Measurements from ENCODE around the gene TGFBR1.
A peak's percentile ranks its signal among the peaks of the same experiment; 100 is the strongest.
"Not testable (repeated sequence)": the region's sequence is repeated elsewhere in the genome, so short reads cannot be mapped to it uniquely, and the experiment has no call there.

Gene TGFBR1

DNA sequence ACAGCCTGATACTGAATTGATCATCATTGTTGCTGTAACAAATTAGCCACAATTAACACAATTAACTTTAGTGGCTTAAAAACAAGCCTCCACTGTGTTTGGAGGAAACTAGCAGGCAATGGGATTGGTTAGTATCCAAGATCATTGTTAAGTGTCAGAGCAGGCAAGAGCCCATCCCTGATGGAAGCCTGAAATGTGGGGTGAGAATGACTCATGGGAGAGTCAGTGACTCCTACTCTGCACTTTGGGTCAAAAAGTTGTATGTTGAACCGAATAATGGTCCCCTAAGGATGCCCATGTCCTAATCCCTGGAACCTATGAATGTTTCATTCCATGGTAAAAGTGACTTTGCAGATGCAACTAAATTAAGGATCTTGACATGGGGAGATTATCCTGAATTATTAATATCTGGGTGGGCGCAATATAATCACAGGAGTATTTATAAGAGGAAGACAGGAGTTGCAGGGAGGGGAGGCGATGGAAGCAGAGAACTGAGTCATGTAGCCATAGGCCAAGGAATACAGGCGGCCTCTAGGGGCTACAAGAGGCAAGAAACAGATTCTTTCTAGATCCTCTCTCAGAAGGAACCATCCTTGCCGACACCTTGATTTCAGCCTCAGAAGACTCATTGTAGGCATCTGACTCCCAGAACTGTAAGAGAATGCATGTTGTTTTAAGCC is 88.0 kb downstream of the TGFBR1 start:
- DNase-seq = no peak

DNA sequence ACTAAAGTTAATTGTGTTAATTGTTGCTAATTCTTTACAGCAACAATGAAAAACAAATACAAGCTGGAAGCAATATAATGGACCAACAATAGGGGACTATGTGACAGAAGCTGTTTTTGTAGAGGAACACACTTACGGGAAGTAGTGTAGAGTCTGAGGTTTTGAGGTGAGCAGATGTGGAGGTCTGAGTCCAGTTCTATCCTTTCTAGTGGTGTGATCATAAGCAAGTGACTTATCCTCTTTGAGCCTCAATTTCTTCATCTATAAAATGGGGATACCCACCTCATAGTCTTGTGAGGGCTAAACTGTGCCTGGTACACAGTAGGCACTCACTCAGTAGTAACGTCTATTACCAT is 88.5 kb downstream of the TGFBR1 start:
- no peak for DNase-seq

DNA sequence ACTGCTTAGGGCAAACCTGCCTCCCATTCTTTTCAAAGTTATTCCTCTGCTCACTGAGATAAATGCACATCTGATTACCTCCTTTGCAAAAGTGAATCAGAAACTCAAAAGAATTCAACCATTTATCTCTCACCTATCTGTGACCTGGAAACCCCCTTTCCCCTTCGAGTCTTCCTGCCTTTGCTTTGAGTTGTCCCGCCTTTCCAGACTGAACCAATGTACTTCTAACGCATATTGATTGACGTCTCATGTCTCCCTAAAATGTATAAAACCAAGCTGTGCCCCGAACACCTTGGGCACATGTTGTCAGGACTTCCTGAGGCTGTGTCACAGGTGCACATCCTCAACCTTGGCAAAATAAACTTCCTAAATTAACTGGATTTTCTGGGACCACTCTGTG is 91.6 kb downstream of the TGFBR1 start:
- DNase-seq = not testable (repeated sequence)

DNA sequence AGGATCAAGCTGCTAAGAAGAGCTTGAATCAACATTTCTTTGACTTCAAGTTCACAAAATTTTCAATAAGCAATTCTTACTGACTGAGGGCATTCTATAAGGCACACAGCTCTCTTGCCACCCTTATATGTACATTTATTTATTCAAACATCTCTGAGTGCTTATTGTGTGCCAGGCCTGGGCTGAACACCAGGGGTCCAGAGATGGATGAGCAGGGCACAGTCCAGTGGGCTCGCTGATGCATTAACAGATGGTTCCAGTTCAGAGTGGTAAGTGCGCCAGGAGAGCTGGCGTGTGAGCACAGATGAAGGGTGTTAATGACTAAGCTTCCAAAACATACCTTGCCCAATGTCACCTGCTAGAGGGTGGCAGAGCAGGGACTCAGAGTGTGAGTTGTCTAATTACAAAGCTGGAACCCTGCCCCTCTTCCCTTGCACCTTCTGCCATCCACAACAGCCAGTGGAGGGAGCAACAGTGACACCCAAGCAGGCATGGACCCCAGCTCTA is 92.3 kb downstream of the TGFBR1 start:
- DNase-seq = no peak

GRCh38 chr9:99197987-99198386 is 93.1 kb downstream of the TGFBR1 start:
- DNase-seq = no peak

GRCh38 chr9:99199938-99200539 is 95.1 kb downstream of the TGFBR1 start:
- peak; percentile 54 for DNase-seq

DNA sequence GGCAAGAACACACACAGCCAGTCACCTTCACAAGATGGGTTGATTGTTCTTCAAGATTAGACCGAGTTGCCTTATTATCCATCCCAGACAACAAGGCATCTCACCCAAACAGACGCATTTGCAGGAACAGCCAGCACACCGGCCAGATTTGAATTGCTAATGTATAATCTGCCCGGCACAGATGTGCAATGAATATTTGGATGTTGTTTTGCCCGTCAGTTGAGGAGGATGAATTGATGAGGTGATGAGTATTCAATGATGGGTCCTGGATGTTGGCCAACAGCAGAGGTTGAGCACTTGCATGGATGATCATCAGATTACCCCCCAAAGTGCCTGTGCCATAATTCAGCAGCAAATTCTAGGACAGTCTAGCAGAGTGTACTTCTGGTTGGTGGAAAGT is 96.7 kb downstream of the TGFBR1 start:
- DNase-seq = no peak
